DMS153 treated with DMSO at 0.1 percent for 48 hours (cell line): Measurements from ENCODE around the gene PIGT.

Experiments
- DNase-seq: peaks from one replicate; lab custom pipeline; 2025; ENCODE audit not compliant: unreplicated experiment; lab: John Stamatoyannopoulos, UW

Gene PIGT

GRCh38 chr20:45415822-45416637 lies at the start of gene PIGT:
TSS of gene PIGT (plus strand) at chr20:45416141. CDS start at chr20:45416157, 16 bp downstream.
- peak; percentile 62 for DNase-seq

DNA sequence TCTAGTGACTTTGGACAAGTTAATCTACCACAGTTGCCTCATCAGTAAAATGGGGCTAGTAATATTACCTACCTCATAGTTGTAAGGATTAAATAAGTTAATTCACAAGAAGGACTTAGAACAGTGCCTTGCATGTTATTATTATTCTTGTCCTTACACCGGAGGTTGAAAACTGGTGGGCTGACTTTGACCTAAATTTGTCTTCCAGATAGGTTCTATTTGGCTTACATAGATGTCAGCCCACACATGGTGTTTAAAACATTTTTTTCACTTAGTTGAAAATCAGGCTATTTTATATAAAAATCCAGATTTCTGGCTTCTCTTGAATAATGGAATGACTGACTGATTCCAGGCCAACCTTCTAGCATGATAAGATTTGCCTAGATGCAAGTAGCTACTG lies 49.7 kb upstream of the PIGT start:
- DNase-seq, result no peak

GRCh38 chr20:45366631-45367030 lies 49.3 kb upstream of the PIGT start:
- DNase-seq, result no peak

GRCh38 chr20:45367126-45367525 lies 48.8 kb upstream of the PIGT start:
- no peak for DNase-seq

DNA sequence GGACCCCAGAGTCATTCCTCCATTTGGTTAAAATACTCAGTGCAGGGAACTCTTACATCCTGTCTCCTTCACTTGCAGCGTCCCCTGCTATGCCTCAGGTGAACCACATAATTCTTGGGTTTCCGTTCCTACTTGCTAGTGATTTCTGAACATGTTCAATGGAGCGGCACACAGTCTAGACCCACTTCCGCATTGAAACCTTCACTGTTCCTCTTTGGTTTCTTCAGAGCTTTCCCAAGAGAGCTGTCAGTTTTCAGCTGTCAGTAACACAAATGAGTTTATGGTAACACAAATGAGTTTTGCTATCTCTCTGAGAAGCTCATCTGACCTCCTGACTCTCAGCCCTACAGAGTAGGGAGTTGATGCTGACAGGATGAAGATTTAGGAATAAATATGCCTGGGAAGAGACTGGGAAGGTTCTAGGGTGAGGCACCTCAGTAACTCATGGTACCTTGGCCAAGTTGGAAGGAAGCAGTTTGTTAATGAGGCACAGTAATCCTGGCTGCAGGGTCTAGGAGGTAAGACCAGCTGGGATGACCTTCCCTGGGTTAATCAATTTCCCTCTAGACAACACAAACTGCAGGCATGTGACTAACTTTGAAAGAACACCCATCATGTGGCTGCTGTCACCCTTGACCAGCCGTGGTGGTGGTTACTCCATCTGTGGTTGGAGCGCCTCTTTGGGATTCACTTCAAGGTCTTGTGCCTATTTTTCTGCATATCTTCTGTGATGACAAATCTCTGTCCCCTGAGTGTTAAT lies 47.5 kb upstream of the PIGT start:
- no peak for DNase-seq

DNA sequence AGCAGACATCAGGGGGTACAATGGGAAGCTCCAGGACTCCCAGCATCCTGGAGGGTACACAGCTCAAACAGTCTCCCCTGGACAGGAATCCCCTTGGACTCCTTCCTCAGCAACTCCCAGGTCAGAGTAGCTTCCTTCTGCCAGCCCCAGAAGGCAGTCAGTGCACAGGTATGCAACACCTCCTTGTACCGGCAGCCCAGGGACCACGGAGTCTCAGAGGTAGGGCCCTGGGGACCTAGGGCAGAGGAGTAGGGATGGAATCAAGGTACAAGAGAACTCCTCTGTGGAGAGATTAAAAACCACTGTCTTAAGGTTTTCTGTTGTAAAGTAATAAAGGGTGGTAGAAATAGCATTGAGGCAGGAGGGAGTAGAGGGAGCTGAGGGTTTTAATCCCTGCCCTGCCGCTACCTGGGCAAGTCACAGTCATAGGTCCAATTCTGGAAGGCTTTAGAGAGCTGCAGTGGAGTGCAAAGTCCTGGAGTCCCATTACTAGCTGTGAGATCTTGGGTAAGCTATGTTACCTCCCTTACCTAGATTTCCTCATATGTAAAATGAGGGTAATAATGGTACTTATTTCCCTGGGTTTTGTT lies 45.3 kb upstream of the PIGT start:
- DNase-seq, result no peak

DNA sequence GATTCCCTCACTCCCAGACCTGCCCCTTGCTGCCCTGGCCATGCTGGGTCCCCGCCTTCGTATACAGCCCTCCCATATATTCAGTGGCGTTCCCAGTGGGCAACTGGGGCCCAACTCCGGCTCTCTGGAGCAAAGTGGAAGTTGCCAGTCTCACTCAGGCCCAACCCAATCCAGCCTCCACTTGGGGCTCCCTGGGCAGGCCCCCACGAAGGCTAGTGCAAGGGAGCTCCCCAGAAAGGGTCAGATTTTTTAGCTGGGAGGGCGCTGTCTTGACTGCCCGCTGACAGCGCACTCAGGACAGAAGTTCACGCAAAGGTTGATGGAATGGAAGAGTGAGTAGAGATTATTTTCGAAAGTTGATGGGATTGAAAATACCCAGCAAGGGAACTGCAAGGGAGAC lies 43.7 kb upstream of the PIGT start:
- no peak for DNase-seq

DNA sequence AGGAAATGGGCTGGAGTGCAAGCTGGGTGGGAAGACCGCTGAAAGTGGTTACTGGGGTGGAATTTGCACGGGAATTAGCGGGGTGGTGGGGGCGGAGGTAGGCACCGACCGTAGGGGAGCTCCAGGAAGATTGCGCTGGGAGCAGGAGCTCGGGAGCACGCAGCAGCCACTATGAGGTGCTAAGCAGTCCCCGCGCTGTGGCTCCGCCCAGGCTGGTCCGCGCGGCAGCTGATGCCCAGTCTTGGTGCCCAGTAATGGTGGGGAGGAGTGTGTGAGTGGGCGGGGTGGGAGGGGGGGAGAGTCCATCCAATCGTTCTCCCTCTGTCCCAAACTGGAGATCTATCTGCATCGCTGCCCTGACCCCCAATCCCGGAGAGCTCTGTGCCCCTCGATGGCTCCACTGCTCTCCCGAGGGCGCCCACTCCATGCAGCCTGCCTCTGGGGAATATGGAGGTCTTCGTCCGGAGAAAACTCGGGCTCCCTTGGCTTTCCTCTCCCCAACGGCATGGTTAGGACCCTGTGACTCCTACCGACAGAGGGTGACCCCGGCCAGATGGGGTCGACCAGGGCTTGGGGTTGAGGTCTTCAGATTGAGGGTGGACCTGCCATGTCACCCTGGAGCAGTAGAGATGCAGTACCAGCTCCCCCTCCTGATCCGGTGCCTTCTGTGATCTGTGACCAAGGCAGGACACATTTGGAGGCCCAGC lies 43.1 kb upstream of the PIGT start:
- DNase-seq, result peak; percentile 13

GRCh38 chr20:45373353-45374100 lies 42.4 kb upstream of the PIGT start:
- peak; percentile 89 for DNase-seq

GRCh38 chr20:45374101-45374467 lies 41.9 kb upstream of the PIGT start:
- DNase-seq, result no peak

DNA sequence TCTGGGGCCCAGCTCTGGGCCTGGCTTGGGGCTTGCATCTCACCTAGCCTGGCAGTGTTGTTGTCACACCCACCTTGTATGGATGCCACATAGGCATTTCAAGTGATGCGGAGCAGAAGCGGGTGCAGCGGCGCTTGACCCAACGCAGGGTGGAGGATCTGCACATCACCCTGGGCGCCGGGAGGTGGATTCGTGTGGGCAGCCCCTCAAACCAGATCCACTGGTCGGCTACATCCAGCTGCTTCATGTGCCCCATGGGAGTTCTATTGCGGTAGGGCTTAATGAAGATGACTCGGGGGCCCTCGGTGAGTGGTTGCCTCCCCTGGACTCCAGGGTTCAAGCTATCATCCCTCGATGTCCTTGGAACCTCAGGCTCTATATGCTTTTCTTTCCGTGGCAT lies 41.0 kb upstream of the PIGT start:
- no peak for DNase-seq

- DNase-seq, result no peak
These were observed 38.7 kb upstream of the PIGT start for GRCh38 chr20:45377269-45377668.

- no peak for DNase-seq
These were observed 37.8 kb upstream of the PIGT start, which contains the start of gene TP53TG5 for GRCh38 chr20:45378191-45378590. TSS of gene TP53TG5 (minus strand) at chr20:45378325. CDS start at chr20:45378236, 89 bp downstream.

DNA sequence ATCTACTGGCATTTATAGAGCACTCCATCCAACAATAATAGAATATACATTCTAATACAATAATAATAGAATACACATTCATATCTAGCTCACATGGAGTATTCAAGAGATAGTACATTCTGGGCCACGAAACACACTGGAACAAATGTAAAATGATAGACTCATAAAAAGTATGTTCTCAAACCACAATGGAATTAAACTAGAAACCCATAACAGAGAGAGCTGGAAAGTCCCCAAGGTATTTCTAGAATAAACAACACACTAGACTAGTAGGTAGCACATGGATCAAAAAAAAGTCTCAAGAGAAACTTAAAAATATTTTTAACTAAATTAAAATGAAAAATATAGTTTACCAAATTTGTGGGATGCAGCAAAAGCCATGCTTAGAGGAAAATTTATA lies 28.7 kb upstream of the PIGT start:
- no peak for DNase-seq

DNA sequence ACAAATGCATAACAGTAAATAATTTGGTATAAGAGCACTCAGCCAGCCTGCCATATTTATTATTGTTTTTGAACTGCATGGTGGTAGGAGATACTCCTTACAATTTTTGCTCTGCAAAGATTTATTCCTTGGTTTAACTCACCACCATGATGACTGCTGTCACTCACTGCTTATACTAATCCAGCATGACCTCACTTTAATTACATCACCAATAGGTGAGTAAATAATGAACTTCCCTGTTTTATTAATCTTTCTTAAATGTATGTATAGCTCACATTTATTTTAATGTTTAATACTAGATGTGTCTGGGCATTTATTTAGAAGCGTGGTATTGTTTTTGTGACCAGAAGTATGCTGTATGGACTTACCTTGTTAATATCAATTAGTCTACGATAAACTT lies 25.0 kb upstream of the PIGT start:
- no peak for DNase-seq

- DNase-seq, result no peak
These were observed 24.4 kb upstream of the PIGT start for GRCh38 chr20:45391559-45391958.

- DNase-seq, result peak; percentile 26
These were observed 23.2 kb upstream of the PIGT start for GRCh38 chr20:45392733-45393132.

DNA sequence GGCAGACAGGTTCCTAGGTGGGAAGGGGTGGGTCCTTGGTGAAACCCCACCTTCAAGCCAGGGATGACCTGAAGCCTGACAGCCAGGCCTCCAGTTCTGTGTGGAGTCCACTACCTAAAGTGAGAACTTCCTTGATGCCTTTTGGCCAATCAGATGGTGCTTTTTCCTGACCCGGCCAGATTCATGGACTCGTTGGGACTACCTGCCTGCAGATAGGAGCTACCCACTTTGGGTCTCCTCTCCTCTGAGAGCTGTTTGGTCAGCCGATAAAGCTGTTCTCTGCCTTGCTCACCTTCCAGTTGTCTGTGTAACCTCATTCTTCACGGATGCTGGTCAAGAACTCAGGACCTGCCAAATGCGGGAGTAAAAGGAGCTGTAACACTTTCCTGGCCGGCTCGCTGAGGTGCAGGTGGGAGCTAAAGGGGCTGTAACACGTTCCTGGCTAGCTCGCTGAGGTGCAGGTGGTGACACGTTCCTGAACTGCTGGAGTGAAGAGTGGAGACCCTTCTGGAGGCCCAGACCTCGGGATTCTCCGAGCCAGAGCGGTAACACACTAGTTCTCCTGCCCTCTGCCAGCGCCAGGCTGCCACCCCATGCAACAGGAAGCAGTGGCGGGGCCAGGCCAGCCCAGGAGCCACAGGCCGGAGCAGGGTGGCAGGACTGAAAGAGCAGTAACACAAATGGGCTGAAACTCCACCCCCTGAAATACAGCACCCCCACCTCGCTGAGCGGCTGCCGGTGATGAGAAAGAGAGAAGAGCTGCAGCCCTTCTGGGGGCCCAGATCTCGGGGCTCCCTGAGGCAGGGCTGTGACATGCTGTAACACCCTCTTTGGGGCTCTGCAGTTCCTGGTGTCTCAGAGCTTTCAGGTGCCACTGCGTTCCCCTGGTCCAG lies 21.5 kb upstream of the PIGT start:
- DNase-seq, result no peak

- DNase-seq, result no peak
These were observed 20.9 kb upstream of the PIGT start for GRCh38 chr20:45395114-45395415.

DNA sequence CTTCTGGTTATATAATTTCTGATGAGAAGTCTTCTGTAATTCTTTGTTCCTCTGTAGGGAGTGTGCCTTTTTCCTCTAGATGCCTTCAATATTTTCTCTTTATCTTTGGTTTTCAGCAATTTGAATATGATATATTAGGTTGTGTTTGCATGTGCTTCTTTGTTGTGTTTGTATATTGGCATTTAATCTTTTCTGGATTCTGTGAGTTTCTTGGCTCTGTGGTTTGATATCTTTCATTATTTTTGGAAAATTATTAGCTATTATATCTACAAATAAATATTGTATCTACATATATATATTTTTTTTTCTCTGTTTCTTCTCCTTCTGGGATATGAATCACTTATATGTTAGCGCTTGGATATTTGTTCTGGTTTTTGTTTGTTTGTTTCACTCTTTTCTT lies 16.9 kb upstream of the PIGT start:
- no peak for DNase-seq
